Naive thymus-derived CD8-positive, alpha-beta T cell (primary cell): ENCODE results near the gene RSAD2. TPM values are rescaled to one million over a fixed set of nuclear protein-coding genes. Genes with fewer than 3 reads are reported as not detected.
A peak's percentile ranks its signal among the peaks of the same experiment; 100 is the strongest.
"Not testable (repeated sequence)": the region's sequence is repeated elsewhere in the genome, so short reads cannot be mapped to it uniquely, and the experiment has no call there.

Experiments
- ATAC-seq, 2 donors: fragments of 150-1000 bp; cut with Tn5 transposase in 1 of 2; sonication (Bioruptor Pico), chemical (Tn5 transposase) in 1 of 2; 1 replicate in 1 of 2; 2 replicates in 1 of 2; pipeline ENCODE4 v1.10.0; 2021; ENCODE audit warnings: mild to moderate bottlenecking in 2 of 2, moderate library complexity in 2 of 2
- POLR2A ChIA-PET: fragments of 350-600 bp; sonication (Branson Sonifier 250); formaldehyde crosslinking; loops from one replicate; lab custom pipeline; 2021; ENCODE audit warnings: antibody characterized with exemption; lab: Charles Lee
- DNase-seq, 10 donors: peaks; one replicate each; pipeline versions ENCODE4 v3.0.0 to v3.0.0-alpha.2; 2020 to 2022
- H3K27ac Mint-ChIP-seq, 10 donors: one replicate each; pipeline ENCODE4 v1.8.0; 2020 to 2022; ENCODE audit warnings: mild to moderate bottlenecking in 10 of 10, mixed read lengths in 10 of 10, moderate library complexity in 4 of 10, inconsistent platforms in 1 of 10
- H3K27me3 Mint-ChIP-seq, 5 donors: one replicate each; pipeline ENCODE4 v1.8.0; 2021 to 2022; ENCODE audit warnings: mixed read lengths in 5 of 5
- H3K36me3 Mint-ChIP-seq, 3 donors: one replicate each; pipeline ENCODE4 v1.8.0; 2020 to 2022; ENCODE audit warnings: mixed read lengths in 3 of 3, mild to moderate bottlenecking in 2 of 3, inconsistent platforms in 1 of 3
- H3K4me1 Mint-ChIP-seq, 4 donors: one replicate each; pipeline ENCODE4 v1.8.0; 2021 to 2022; ENCODE audit warnings: mixed read lengths in 4 of 4
- H3K4me3 Mint-ChIP-seq, 10 donors: one replicate each; pipeline ENCODE4 v1.8.0; 2020 to 2022; ENCODE audit warnings: mild to moderate bottlenecking in 10 of 10, mixed read lengths in 10 of 10, moderate library complexity in 6 of 10, inconsistent platforms in 1 of 10
- H3K9me3 Mint-ChIP-seq, 9 donors: one replicate each; pipeline ENCODE4 v1.8.0; 2020 to 2022; ENCODE audit warnings: mixed read lengths in 9 of 9, mild to moderate bottlenecking in 3 of 9, inconsistent platforms in 1 of 9, moderate library complexity in 1 of 9
- polyA plus RNA-seq, 3 donors: library from polyadenylated mRNA; unstranded; fragments of 300-500 nt; fragmentation: Illumina TruSeq; gene quantifications; one replicate each; pipeline ENCODE4 v1.2.3, GENCODE V29; 2021
- total RNA-seq, 8 experiments: library from RNA in 2 of 8; stranded (reverse) in 2 of 8; gene quantifications; one replicate each; pipeline ENCODE4 v1.2.3 and lab custom pipeline; 2021 to 2026

RSAD2 gene
- total and polyA plus RNA-seq, 5 experiments from 2014 or later = 4.0 to 11.1 (median 5.2) TPM

DNA sequence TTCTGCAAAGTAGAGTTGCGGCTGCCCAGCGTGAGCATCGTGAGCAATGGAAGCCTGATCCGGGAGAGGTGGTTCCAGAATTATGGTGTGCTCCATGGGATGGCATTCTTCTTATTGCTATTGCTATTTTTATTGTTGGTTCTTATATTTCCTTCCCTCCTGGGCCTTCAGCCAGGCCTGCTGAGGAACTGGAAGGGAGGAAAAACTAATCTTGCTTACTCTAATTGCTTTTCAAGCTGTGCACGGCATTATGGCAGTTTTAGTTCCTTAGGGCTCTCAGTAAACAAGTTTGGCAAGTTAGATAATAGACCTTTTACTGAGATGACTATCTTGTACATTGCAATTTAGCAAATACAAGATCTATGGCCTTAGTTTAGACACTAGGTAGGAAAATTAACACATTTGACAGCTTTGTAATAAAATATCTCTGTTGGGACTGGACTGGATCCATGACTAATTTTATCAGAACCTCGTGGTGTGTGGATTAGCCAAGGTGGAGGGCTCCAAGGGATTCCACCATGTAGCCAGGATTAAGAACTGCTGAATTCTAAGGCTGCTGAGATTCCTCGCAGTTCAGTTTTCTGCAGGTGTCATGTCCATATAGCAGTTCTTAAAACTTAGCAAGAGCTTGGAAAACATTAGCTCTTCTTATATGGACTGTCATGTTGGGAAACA is 6.0 kb downstream of the RSAD2 start:
- no peaks in the 10 kb centered on the region for H3K9me3 Mint-ChIP-seq
- peak overlapping the region in 1 of 10 donors; percentile 25 for H3K27ac Mint-ChIP-seq
- DNase-seq (no peak), ATAC-seq (no peak)
- peaks cover 23 to 40% (median 34%) of the 10 kb centered on the region in 4 donors for H3K4me1 Mint-ChIP-seq
- POLR2A ChIA-PET = no interaction called here
- H3K4me3 Mint-ChIP-seq = no peak overlapping the region
- peaks cover 0 to 35% (median 4%) of the 10 kb centered on the region in 3 donors for H3K36me3 Mint-ChIP-seq
- H3K27me3 Mint-ChIP-seq = no peaks in the 10 kb centered on the region

DNA sequence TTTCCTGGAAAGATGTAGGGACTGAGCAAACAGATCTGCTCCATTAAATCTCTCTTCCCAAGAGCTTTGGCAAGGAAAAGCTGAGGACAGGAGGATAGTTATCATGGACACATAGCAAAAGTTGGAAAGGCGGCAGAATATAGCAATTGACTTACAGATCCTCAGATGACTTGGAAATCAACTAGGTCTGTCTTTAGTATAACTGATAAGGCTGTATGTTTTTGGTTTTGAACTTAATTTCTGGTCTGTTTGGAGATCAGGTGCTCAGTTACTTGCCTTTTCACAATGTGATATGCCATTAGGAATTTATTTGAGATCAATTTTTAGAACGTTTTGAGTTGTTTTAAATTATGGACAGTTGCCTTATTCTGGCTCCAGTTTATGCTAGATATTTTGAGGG is 8.0 kb downstream of the RSAD2 start:
- POLR2A ChIA-PET = no interaction called here
- no peak overlapping the region for H3K27ac Mint-ChIP-seq
- H3K9me3 Mint-ChIP-seq = no peaks in the 10 kb centered on the region
- ATAC-seq (no peak), DNase-seq (no peak)
- H3K36me3 Mint-ChIP-seq = peaks cover 0 to 43% (median 8%) of the 10 kb centered on the region in 3 donors
- H3K4me1 Mint-ChIP-seq = peaks cover 12 to 21% (median 16%) of the 10 kb centered on the region in 4 donors
- H3K4me3 Mint-ChIP-seq = no peak overlapping the region
- H3K27me3 Mint-ChIP-seq = no peaks in the 10 kb centered on the region

- DNase-seq (no peak), ATAC-seq (no peak)
- POLR2A ChIA-PET = no interaction called here
- Mint-ChIP-seq H3K36me3 (peaks cover 0 to 43% (median 8%) of the 10 kb centered on the region in 3 donors), H3K27ac (no peak overlapping the region), H3K4me3 (no peak overlapping the region), H3K27me3 (no peaks in the 10 kb centered on the region), H3K9me3 (no peaks in the 10 kb centered on the region), H3K4me1 (peaks cover 8 to 18% (median 13%) of the 10 kb centered on the region in 4 donors)
Observed at GRCh38 chr2:6885968-6886367, 8.4 kb downstream of the RSAD2 start.

- Mint-ChIP-seq H3K27ac (peak overlapping the region in 1 of 10 donors; percentile 20), H3K4me3 (no peak overlapping the region), H3K9me3 (no peaks in the 10 kb centered on the region), H3K36me3 (peaks cover 0 to 40% (median 8%) of the 10 kb centered on the region in 3 donors), H3K4me1 (peaks cover 0 to 5% (median under 1%) of the 10 kb centered on the region in 4 donors), H3K27me3 (no peaks in the 10 kb centered on the region)
- DNase-seq = no peak
- POLR2A ChIA-PET = interaction anchor here (0.9 to 1.9 kb wide), 2 partner anchors 11 to 159 kb away, joined by 3 to 4 read pairs; partner anchors contain the start of gene RSAD2
- no peak for ATAC-seq
Observed at GRCh38 chr2:6887751-6888192, 10.2 kb downstream of the RSAD2 start.

DNA sequence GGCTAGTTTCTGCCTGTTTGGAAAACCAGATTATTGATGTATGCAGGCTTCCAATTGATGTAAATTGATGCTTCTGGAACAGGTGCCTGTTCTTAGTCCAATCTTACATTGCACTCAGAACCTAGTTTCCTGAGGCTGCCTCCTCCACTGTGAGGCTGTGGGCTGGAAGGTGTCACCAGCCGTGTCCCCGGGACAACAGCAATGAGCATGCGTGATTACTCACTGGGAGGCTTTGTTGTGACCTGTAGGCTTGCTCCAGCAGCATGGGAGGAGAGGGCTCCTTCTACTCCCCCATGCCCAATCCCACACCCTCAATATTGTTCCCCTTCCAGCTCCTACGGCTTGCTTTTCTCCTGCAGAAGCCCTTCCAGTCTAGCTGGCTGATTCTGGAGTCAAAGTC is 11.1 kb downstream of the RSAD2 start:
- Mint-ChIP-seq H3K27ac (peak overlapping the region in 2 of 10 donors; percentile 39 to 54), H3K4me1 (peaks cover 0 to 5% (median 0%) of the 10 kb centered on the region in 4 donors), H3K9me3 (no peaks in the 10 kb centered on the region), H3K4me3 (no peak overlapping the region), H3K36me3 (peaks cover 0 to 38% (median 8%) of the 10 kb centered on the region in 3 donors), H3K27me3 (no peaks in the 10 kb centered on the region)
- POLR2A ChIA-PET = interaction anchor here (1.9 kb wide), 1 partner anchor 12 kb away, joined by 4 read pairs; the partner anchor contains the start of gene RSAD2
- DNase-seq (no peak), ATAC-seq (no peak)

DNA sequence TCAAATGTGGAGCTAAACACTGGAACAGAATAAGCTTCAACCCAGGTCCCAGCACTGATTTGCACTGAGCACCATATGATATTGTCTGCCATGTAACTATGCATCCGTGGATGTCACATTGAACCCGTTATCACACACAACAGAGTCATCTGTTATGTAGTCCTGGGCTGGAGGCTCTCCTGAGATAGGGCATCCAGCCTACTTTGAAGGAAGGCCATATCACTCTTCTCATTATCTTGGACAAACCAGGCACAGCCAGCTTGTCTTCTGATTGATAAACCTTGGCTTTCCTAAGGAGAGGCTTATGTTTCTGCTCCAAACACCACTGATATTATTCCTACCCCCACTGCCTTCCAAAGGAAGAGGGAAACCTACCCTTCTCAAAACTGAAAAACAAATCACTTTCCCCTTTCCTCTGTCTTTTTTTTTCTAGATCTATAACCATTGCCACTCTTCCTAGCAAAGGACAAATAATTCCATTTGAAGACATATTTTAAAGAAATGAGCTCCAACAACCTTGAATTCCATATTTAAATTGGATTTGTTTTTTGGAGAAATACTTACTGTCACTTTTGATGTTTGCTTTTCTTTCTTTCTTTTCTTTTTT is 16.4 kb downstream of the RSAD2 start:
- no peak overlapping the region for H3K4me3 Mint-ChIP-seq
- no peak for ATAC-seq
- H3K27me3 Mint-ChIP-seq = no peaks in the 10 kb centered on the region
- no peaks in the 10 kb centered on the region for H3K9me3 Mint-ChIP-seq
- POLR2A ChIA-PET = interaction anchor here (2.0 kb wide), 1 partner anchor 15 kb away, joined by 4 read pairs; no protein-coding TSS in a partner anchor
- H3K27ac Mint-ChIP-seq = peak overlapping the region in 3 of 10 donors; percentile 2 to 49 (median 35)
- peaks cover 0 to 21% (median 19%) of the 10 kb centered on the region in 3 donors for H3K36me3 Mint-ChIP-seq
- peaks cover 0 to 11% (median 3%) of the 10 kb centered on the region in 4 donors for H3K4me1 Mint-ChIP-seq
- DNase-seq = no peak

GRCh38 chr2:6896930-6897759 is 19.6 kb downstream of the RSAD2 start:
- ATAC-seq = peak in 1 of 2 donors; percentile 47
- H3K4me1 Mint-ChIP-seq = peaks cover 2 to 16% (median 9%) of the 10 kb centered on the region in 4 donors
- peaks cover 0 to 13% (median 3%) of the 10 kb centered on the region in 9 donors for H3K9me3 Mint-ChIP-seq
- H3K27ac Mint-ChIP-seq = peak overlapping the region in 2 of 10 donors; percentile 13 to 36
- no peaks in the 10 kb centered on the region for H3K27me3 Mint-ChIP-seq
- peak in 3 of 10 donors; percentile 56 to 61 (median 58) for DNase-seq
- peaks cover 8 to 37% (median 16%) of the 10 kb centered on the region in 3 donors for H3K36me3 Mint-ChIP-seq
- POLR2A ChIA-PET = interaction anchor here (0.6 to 3.2 kb wide), 9 partner anchors 11 to 147 kb away, joined by 3 to 15 read pairs (median 7); partner anchors contain the start of gene RNF144A
- H3K4me3 Mint-ChIP-seq = no peak overlapping the region

DNA sequence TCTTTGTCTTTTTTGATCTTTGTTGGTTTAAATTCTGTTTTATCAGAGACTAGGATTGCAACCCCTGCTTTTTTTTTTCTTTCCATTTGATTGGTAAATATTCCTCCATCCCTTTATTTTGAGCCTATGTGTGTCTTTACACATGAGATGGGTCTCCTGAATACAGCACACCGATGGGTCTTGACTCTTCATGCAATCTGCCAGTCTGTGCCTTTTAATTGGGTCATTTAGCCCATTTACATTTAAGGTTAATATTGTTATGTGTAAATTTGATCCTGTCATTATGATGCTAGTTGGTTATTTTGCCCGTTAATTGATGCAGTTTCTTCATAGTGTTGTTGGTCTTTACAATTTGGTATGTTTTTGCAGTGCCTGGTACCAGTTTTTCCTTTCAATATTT is 25.0 kb downstream of the RSAD2 start:
- Mint-ChIP-seq H3K4me1 (peaks cover 24 to 52% (median 35%) of the 10 kb centered on the region in 4 donors), H3K36me3 (peaks cover 2 to 45% (median 24%) of the 10 kb centered on the region in 3 donors), H3K9me3 (peaks cover 0 to 25% (median 12%) of the 10 kb centered on the region in 9 donors)
- not testable (repeated sequence) for H3K27ac Mint-ChIP-seq, H3K4me3 Mint-ChIP-seq, H3K27me3 Mint-ChIP-seq, DNase-seq, ATAC-seq
- POLR2A ChIA-PET = interaction anchor here (0.7 to 1.1 kb wide), 2 partner anchors 14 to 16 kb away, joined by 6 to 7 read pairs; no protein-coding TSS in a partner anchor

DNA sequence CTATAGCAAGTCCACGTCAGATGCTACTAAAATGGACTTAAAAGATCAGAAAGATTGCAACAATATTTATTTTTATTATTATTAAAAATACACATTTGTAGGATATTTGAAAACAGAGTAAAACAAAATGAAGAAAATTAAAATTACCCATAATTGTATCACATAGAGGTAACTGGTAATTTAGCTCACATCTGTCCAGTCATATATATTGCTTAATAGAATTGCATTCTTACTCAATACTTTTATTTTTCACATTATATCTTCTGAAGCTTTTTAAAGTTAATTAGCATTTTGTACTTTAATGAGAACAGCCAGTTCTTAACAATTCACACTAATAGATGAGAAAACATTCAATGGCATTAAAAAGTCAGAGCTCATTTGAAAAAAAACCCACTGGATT is 28.1 kb downstream of the RSAD2 start:
- POLR2A ChIA-PET = interaction anchor here (0.6 to 1.6 kb wide), 6 partner anchors 8 to 40 kb away, joined by 3 to 5 read pairs (median 4); partner anchors contain the start of gene CMPK2
- Mint-ChIP-seq H3K9me3 (peaks cover 0 to 24% (median 12%) of the 10 kb centered on the region in 9 donors), H3K27ac (peak overlapping the region in 1 of 10 donors; percentile 33), H3K4me3 (peak overlapping the region in 2 of 10 donors; percentile 45 to 50), H3K36me3 (peaks cover 2 to 37% (median 25%) of the 10 kb centered on the region in 3 donors), H3K27me3 (no peaks in the 10 kb centered on the region), H3K4me1 (peaks cover 43 to 73% (median 63%) of the 10 kb centered on the region in 4 donors)
- DNase-seq (no peak), ATAC-seq (no peak)

GRCh38 chr2:6906165-6906741 is 28.7 kb downstream of the RSAD2 start:
- H3K27me3 Mint-ChIP-seq = no peaks in the 10 kb centered on the region
- H3K4me3 Mint-ChIP-seq = peak overlapping the region in 3 of 10 donors; percentile 16 to 23 (median 22)
- H3K36me3 Mint-ChIP-seq = peaks cover 2 to 32% (median 25%) of the 10 kb centered on the region in 3 donors
- peak overlapping the region in 5 of 10 donors; percentile 23 to 96 (median 88) for H3K27ac Mint-ChIP-seq
- H3K4me1 Mint-ChIP-seq = peaks cover 46 to 79% (median 69%) of the 10 kb centered on the region in 4 donors
- DNase-seq (no peak), ATAC-seq (no peak)
- POLR2A ChIA-PET = interaction anchor here (1.1 to 1.7 kb wide), 3 partner anchors 10 to 40 kb away, joined by 4 to 5 read pairs (median 4); partner anchors contain the start of gene CMPK2
- H3K9me3 Mint-ChIP-seq = peaks cover 0 to 24% (median 12%) of the 10 kb centered on the region in 9 donors

DNA sequence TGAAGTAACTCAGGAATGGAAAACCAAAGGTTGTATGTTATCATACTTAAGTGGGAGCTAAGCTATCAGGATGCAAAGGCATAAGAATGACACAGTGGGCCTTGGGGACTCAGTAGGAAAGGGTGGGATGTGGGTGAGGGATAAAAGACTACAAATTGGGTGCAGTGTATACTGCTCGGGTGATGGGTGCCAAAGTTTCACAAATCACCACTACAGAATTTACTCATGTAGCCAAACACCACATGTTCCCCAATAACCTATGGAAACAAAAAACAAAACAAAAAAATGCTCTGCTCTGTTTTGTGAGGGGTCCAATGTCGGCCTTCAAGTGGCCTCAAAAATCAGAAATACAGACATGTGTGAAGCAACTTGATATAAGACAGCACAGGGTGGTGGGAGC is 30.7 kb downstream of the RSAD2 start:
- ATAC-seq = no peak
- H3K4me3 Mint-ChIP-seq = peak overlapping the region in 4 of 10 donors; percentile 30 to 86 (median 74)
- H3K36me3 Mint-ChIP-seq = peaks cover 0 to 12% (median 8%) of the 10 kb centered on the region in 3 donors
- peaks cover 0 to 6% (median 3%) of the 10 kb centered on the region in 9 donors for H3K9me3 Mint-ChIP-seq
- no peaks in the 10 kb centered on the region for H3K27me3 Mint-ChIP-seq
- H3K27ac Mint-ChIP-seq = peak overlapping the region in 8 of 10 donors; percentile 57 to 99 (median 94)
- POLR2A ChIA-PET = interaction anchor here (0.7 to 6.9 kb wide), 3 partner anchors 10 to 12 kb away, joined by 3 to 55 read pairs (median 3); no protein-coding TSS in a partner anchor
- peaks cover 57 to 92% (median 82%) of the 10 kb centered on the region in 4 donors for H3K4me1 Mint-ChIP-seq
- DNase-seq = no peak
